HG02610 (cell line): ENCODE data around the gene RIPPLY2.

Source experiments
- ATAC-seq: cut with Tn5 transposase; IDR thresholded peaks from one replicate; pipeline ENCODE4 v1.9.1; 2021; ENCODE audit warnings: mild to moderate bottlenecking, moderate library complexity; ENCODE audit not compliant: unreplicated experiment

Gene RIPPLY2

GRCh38 chr6:83859410-83860358 lies 6.5 kb downstream of the RIPPLY2 start, which contains the start of gene CYB5R4:
CYB5R4 (plus strand) TSS chr6:83859689; CDS start chr6:83859783, 94 bp downstream.
- ATAC-seq, result peak; percentile 100

DNA sequence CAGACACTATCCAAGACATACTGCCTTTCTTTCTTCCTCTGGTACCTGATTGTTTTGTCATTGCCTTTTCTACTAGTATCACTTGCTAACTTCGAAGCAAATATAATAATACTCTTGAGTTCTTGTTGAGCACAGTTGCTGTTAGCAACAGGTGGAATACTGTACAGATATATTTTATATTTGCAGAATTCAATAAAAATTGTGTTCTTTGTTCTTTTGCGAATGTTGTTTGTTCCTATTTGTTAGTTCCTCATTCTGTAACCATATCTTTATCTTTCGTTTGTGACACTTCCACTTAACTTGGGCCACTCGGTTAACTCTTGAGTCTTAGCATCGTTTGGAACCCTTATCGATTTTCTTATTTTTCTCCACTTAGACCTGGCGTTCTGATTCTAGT lies 7.2 kb downstream of the RIPPLY2 start:
- no peak for ATAC-seq

DNA sequence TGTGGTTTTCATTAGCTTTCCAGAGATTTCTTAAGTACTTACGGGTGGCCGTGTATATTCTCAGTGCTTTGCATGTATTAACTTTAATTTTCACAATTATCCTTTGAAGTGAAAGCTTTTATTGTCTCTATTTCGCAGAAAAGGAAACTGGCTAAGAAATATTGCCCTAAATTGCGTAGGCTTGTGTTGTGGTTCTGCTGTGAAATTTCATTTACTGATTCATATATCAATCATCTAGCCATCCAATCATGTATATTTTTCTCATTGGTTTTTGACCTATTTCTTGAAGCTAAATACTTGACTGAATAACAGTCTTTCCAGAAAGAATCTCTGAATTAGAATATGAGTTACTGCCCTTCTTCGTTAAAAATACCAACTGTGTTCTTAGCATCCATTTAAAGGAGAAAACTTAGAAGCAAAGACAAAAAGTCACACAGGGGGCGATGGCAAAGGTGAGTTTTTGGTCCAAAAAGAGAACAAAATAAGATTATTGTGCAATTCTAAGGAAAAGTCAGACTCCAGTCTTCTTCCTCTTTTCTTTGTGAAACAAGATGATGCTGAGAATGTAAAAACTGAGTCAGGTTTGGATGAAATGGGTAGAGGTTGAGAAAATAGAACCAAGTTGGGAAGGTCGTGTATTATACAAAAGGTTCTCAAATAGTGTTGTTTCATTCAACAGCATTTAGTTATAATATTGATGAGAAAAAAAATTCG lies 7.8 kb downstream of the RIPPLY2 start:
- ATAC-seq, result no peak

- ATAC-seq, result no peak
Observed at GRCh38 chr6:83862776-83863471, 9.8 kb downstream of the RIPPLY2 start.

- ATAC-seq, result no peak
Observed at GRCh38 chr6:83867043-83867442, 13.9 kb downstream of the RIPPLY2 start.

DNA sequence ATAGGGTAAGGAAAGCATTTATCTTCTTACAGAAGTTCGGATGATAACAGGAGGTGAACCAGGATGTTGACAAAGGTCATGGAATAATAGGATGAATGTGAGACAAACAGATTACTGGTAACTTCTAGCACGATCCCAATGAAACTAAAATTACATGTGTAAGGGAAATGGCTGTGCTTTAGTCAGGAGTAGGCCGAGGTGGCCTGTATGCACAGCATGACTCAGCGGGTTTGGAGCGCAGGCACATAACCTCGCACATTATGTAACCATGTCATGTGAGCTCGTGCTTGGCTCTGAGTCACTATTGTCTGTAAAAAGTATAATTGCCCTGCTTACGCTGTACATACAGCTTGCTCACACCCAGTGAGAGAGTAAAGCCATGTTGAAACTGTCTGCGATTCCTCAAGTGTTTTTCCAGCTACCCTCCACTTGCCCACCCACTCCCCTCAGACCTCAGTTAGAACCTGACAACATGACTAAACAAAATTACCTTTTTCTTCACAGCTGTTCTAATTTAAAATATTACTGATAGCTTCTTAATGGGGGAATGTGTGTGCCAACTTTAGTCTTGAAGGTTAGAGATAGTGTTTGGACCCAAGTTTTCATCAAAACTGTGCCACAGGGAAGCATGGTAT lies 14.5 kb downstream of the RIPPLY2 start:
- no peak for ATAC-seq

DNA sequence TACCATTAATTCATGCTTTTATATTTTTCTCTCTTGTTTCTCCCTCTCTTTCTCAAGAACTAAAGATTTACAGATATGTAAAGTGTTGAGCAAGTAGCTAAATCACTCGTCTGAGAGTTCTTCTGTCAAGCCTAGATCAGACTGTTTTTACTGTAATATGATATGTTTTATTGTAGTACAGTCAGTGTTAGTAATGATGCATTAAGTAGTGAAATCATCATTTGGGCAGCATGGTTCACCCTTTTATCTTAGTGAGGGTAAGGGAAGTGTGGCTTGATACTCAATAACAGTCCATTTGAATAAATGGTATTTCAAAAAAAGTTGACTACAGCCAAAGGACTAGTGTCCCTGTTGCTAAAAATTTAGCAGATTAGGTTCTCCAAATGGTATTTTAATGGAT lies 15.5 kb downstream of the RIPPLY2 start:
- no peak for ATAC-seq

DNA sequence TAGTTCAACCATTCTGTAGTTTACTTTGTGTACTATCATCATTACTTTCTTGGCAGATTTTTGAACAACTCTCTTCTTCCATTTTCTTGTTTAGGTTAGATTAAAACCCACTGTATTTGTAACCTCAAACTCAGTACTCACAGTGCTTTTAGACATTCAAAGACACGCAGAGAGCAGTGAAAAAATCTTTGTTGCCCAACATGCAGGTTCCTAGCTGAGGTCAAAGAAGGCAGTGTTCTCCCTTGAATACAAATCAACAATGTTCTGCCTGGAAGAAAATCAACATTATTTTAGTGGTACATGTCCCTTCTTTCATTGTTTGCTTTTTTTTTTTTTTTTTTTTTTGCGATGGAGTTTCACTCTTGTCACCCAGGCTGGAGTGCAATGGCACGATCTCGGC lies 17.5 kb downstream of the RIPPLY2 start:
- no peak for ATAC-seq

DNA sequence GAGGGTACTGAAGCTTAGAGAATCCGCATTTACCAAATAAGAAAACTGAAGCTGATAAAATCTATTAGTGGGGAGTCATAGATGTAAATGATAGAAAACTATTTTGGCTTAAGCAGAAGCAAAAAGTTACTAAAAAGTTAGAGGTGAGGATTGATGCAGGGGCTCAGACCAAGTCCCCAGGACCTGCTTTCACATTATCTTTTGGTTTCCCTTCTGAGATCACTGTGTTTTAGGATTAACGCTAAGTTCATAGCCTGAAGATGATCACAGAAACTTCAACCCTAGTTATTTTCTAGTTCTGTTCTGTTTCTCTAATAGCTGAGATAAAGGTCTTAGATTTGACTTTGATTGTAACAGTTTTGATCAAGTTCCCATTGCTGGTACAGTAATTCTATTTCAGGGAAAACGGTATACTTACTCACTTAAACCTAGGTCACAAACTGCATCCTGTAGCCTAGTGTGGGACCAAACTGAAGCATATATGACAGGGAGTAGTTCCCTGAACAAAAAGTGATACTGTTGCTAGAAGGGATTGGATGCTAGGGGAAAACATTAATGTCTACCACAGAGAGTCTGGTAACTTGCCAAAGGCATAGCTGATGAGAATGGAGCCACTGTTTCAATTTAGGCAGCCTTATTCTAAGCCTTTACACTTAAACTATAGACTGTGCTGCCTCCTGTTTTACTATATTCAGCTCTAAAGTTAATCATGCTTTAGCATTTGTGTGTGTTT lies 19.4 kb downstream of the RIPPLY2 start:
- peak; percentile 46 for ATAC-seq

DNA sequence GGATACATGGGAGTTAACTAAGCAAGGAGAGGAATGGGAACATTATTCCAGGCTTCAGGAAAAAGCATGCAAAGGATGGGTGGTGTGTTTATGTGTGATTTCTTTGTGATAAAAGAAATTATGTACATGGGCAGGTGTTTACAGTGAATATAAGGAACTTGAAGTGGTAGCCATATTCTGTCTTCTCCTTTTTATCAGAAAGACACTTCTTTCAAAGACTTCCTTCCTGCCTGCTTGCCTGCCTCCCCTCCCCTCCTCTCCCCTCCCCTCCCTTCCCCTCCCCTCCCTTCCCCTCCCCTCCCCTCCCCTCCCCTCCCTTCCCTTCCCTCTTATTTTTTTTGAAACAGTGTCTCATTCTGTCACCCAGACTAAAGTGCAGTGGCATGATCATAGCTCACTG lies 20.7 kb downstream of the RIPPLY2 start:
- ATAC-seq, result no peak

GRCh38 chr6:83875843-83876242 lies 22.7 kb downstream of the RIPPLY2 start:
- ATAC-seq, result no peak

DNA sequence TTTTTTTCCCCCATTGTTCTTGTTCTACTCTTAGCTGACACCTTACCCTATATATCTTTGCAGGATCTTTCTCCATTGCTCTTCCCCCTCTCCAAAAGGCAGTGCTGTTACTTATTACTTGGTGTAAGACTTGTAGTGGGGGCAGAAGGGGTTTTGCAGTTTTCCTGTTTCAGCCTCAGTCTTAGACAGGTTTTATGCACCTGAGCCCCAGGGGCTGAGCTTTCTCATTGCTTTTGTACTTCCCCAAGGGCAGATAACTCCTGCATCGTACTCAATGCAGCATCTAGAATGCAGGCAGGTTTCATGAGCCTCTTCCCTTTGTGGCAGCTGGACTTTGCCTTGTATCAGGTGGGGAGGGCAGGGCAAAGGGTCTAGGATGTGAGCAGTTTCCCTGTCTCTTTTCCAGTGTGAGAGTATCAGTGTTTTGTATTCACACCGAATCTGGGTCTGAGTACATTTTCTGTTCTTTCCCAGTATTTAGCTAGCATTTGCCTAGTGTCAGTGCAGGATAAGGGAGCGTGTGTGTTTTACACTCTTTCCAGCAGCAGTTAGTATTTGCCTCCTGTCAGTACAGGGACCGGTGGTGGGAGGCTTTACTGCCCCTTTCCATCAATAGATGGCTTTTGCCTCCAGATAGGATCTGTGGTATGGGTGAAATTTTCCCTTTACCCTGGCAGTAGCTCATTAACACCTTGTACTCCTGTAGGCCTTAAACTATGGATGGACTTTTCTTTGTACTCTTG lies 25.9 kb downstream of the RIPPLY2 start:
- no peak for ATAC-seq

DNA sequence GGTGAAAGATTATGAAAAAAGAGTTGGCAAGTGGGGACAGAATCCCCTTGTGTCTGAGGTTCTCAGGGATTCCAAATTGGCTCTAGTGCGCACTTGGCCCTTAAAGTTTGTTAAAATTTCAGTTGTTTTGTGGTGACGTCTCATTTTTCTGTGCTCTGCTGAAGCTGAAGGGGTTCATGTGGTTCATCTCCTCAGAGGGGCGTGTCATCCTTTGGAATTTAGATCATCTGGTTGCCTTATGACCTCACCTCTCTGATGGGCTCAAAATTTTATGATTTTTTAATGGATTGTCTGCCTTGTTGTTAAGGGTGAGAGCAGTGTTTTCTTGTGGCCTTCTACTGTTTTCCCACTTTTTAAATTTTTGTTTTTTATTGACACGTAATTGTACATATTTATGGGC lies 26.6 kb downstream of the RIPPLY2 start:
- no peak for ATAC-seq

- ATAC-seq, result no peak
Observed at GRCh38 chr6:83883240-83883639, 30.1 kb downstream of the RIPPLY2 start.

DNA sequence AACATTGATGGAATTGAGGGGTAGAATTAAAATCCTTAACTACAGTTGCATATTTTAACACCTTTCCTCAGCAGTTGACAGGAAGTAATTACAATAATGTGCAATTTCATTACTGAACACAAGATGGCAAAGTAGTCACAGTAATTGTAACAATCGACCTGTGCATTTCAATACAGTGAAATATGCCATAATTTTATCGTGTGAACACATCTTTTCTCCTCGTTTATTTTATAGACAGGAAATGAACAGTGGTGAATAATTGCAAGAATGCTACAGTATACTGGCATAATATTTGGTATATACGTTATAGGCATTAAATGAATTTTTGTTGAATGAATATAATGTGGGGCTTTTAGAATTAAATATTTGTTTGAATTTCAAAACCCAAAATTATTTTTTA lies 31.4 kb downstream of the RIPPLY2 start:
- peak; percentile 84 for ATAC-seq

GRCh38 chr6:83885984-83886383 lies 32.8 kb downstream of the RIPPLY2 start:
- ATAC-seq, result no peak

- ATAC-seq, result no peak
Observed at GRCh38 chr6:83889621-83890020, 36.5 kb downstream of the RIPPLY2 start.

DNA sequence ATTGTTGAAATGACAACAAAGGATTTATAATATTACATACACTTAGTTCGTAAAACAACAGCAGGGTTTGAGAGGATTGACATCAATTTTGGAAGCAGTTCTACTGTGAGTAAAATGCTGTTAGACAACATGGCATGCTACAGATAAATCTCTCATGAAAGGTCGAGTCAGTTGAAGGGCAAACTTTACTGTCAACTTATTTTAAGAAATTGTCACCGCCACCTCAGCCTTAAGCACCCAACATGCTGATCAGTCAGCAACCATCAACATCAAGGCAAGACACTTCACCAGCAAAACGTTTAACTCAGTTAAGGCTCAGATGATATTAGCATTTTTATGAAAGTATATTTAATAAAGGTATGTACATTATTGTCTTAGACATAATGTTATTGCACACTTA lies 37.4 kb downstream of the RIPPLY2 start:
- no peak for ATAC-seq

GRCh38 chr6:83891586-83891985 lies 38.4 kb downstream of the RIPPLY2 start:
- ATAC-seq, result no peak

GRCh38 chr6:83893024-83893423 lies 39.9 kb downstream of the RIPPLY2 start:
- ATAC-seq, result no peak
